Testis (tissue), 3 donors: ENCODE data around the gene GATA2. TPM values are rescaled to one million over a fixed set of nuclear protein-coding genes. Genes with fewer than 3 reads are reported as not detected.

ENCODE experiments used
- DNase-seq: peaks from one replicate; pipeline ENCODE4 v3.0.0-alpha.2; 2019
- H3K27ac ChIP-seq, 2 donors: fragments of 200-600 bp; sonication (generic); one replicate each; pipeline ENCODE4 v1.5.1; 2019
- H3K27me3 ChIP-seq: fragments of 200-600 bp; sonication (generic); one replicate; pipeline ENCODE4 v1.5.1; 2019
- H3K36me3 ChIP-seq: fragments of 200-600 bp; sonication (generic); one replicate; pipeline ENCODE4 v1.5.1; 2017; ENCODE audit warnings: low read depth; ENCODE audit errors: missing control alignments
- H3K4me1 ChIP-seq: fragments of 200-600 bp; sonication (generic); one replicate; pipeline ENCODE4 v1.5.1; 2019
- H3K4me3 ChIP-seq, 2 donors: fragments of 200-600 bp; sonication (generic); one replicate each; pipeline ENCODE4 v1.5.1; 2017 to 2019
- H3K9me3 ChIP-seq: fragments of 200-600 bp; sonication (generic); one replicate; pipeline ENCODE4 v1.5.1; 2017
- CTCF ChIP-seq, 3 experiments: fragments of 450-650 bp in 2 of 3; fragments of 200-600 bp in 1 of 3; sonication (generic) in 1 of 3; IDR thresholded peaks; one replicate each; pipeline ENCODE4 v1.5.1; 2016 to 2019; ENCODE audit warnings: antibody characterized with exemption in 3 of 3, mild to moderate bottlenecking in 2 of 3, moderate library complexity in 1 of 3
- POLR2A ChIP-seq: fragments of 450-650 bp; IDR thresholded peaks from one replicate; pipeline ENCODE4 v1.6.1; 2017; ENCODE audit warnings: antibody characterized with exemption, mild to moderate bottlenecking, moderate library complexity
- WGBS, 2 donors: methylation state at CpG; one replicate each; pipeline ENCODE4 v1.1.5; 2018; 5-methylcytosine and 5-hydroxymethylcytosine counted together
- intact Hi-C: fragments of 100-400 bp; cut with DNase I; formaldehyde crosslinking; loops from one replicate; pipeline ENCODE4 v1.15.1; 2023; ENCODE audit warnings: low total_unique reads
- polyA plus RNA-seq: library from polyadenylated mRNA; stranded (reverse); fragments of 350-450 nt; fragmentation: Illumina TruSeq; extraction: RNeasy Lipid Tissue Mini Kit (QIAGEN cat#74804); gene quantifications from one replicate; pipeline ENCODE4 v1.2.3, GENCODE V29; 2014; ENCODE audit warnings: low read depth, low replicate concordance; ENCODE audit not compliant: insufficient read depth
- total RNA-seq, 2 donors: library from RNA; depleted of rRNA; stranded (reverse); fragments of >200 nt; gene quantifications; one replicate each; pipeline ENCODE4 v1.2.3, GENCODE V29; 2016

The GATA2 gene
- total and polyA plus RNA-seq, 3 donors from 2014 or later = 6.6 to 13.5 (median 11.9) TPM

DNA sequence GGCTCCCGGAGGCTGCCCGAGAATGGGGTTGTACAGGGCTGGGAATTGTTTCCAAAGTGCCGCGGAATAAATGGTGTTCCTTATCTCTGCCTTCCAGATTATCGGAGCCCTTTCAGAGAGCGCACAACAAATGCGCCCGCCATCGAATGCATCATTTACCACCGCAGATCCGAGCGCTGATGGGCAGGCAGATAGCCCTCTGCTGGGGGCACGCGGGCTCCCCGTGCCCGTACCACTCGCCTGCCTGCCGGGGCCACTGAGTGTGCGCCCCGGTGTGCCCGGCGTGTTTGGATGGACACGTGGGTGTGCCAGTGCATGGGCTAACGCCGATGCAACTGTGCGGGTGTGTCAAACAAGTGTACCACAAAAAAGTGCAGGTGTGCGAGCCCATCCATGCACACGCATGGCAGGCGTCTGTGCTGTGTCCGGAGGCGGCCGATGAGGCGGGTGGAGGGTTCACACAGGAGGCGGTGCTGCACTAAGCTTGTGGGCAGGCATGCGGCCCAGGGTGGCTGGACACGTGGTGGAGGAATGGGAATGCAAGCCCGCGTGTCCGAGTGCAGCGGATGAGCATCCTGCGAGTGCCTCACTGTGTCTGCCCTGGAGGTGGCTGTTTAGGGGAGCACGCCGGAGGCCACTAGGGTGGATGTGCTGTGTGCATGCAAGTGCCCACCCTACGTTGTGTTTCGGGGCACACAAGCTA, 3.8 kb upstream of the GATA2 start:
- H3K4me3 ChIP-seq = peak overlapping the region in 1 of 2 donors; percentile 60
- no peaks in the 10 kb centered on the region for H3K36me3 ChIP-seq
- H3K27me3 ChIP-seq = no peaks in the 10 kb centered on the region
- H3K4me1 ChIP-seq = peaks cover 11% of the 10 kb centered on the region
- 19 to 27% methylated on average over 14 to 44 of the region's 45 CpGs for WGBS, 2 donors
- intact Hi-C loops = loop anchor here (5.0 to 10.0 kb wide), 3 partner anchors 69 to 422 kb away; no protein-coding TSS in a partner anchor
- no peaks in the 10 kb centered on the region for H3K9me3 ChIP-seq
- no peak for TF ChIP-seq POLR2A
- no peak for TF ChIP-seq CTCF (IDR thresholded peaks at IDR 0.05)
- DNase-seq = peak; percentile 54
- no peak overlapping the region for H3K27ac ChIP-seq

DNA sequence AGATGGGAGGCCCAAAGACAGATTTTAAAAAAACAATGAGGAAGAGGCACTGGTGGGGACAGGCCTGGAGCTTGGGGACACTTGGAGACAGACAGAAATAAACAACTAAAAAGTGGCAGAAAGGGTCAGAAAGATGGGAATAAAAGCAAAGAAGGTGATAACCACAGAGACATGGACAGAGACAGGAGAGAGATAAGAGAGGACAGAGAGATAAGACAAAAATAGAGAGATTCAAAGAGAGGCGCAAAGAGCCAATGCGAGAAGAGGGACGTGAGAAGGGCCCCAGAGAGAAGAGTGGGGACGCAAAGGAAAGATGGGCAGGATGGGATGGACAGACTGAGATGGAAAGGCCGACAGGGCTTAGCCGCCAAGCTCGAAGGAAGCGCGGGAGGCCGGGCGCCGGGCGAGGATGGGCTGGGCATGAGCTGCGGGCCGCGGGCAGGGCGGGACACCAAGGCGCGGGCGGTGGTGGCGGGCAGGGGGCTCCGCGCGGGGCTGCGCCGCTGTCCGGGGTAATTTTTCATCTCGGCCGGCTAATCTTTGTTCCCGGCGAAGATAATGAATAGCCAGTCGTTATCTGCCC, 3.1 kb upstream of the GATA2 start:
- WGBS, 2 donors = 35 to 48% methylated on average over 32 of the region's 32 CpGs
- TF ChIP-seq POLR2A = no peak
- no peak for TF ChIP-seq CTCF (IDR thresholded peaks at IDR 0.05)
- H3K27me3 ChIP-seq = no peaks in the 10 kb centered on the region
- no peak overlapping the region for H3K27ac ChIP-seq
- peak; percentile 14 for DNase-seq
- H3K4me1 ChIP-seq = peaks cover 11% of the 10 kb centered on the region
- no peak overlapping the region for H3K4me3 ChIP-seq
- intact Hi-C loops = loop anchor here (5.0 to 10.0 kb wide), 3 partner anchors 69 to 421 kb away; no protein-coding TSS in a partner anchor
- no peaks in the 10 kb centered on the region for H3K9me3 ChIP-seq
- no peaks in the 10 kb centered on the region for H3K36me3 ChIP-seq

- H3K27me3 ChIP-seq = no peaks in the 10 kb centered on the region
- DNase-seq = no peak
- WGBS, 2 donors = 88 to 97% methylated on average over 5 to 9 of the region's 9 CpGs
- no peak for TF ChIP-seq POLR2A
- H3K36me3 ChIP-seq = no peaks in the 10 kb centered on the region
- H3K9me3 ChIP-seq = no peaks in the 10 kb centered on the region
- intact Hi-C loops = loop anchor here (5.0 to 10.0 kb wide), 3 partner anchors 68 to 421 kb away; no protein-coding TSS in a partner anchor
- no peak overlapping the region for H3K27ac ChIP-seq
- peaks cover 11% of the 10 kb centered on the region for H3K4me1 ChIP-seq
- no peak overlapping the region for H3K4me3 ChIP-seq
These were observed 2.5 kb upstream of the GATA2 start for GRCh38 chr3:128495435-128495970.

GRCh38 chr3:128494367-128494650, 1.3 kb upstream of the GATA2 start:
- H3K4me3 ChIP-seq = no peak overlapping the region
- H3K9me3 ChIP-seq = no peaks in the 10 kb centered on the region
- DNase-seq = no peak
- intact Hi-C loops = loop anchor here (10.0 kb wide), 1 partner anchor 420 kb away; no protein-coding TSS in a partner anchor
- no peak overlapping the region for H3K27ac ChIP-seq
- WGBS, 2 donors = 56 to 90% methylated on average over 2 of the region's 2 CpGs
- H3K27me3 ChIP-seq = no peaks in the 10 kb centered on the region
- TF ChIP-seq POLR2A = no peak
- TF ChIP-seq CTCF (IDR thresholded peaks at IDR 0.05) = no peak
- H3K36me3 ChIP-seq = no peaks in the 10 kb centered on the region
- peaks cover 23% of the 10 kb centered on the region for H3K4me1 ChIP-seq

DNA sequence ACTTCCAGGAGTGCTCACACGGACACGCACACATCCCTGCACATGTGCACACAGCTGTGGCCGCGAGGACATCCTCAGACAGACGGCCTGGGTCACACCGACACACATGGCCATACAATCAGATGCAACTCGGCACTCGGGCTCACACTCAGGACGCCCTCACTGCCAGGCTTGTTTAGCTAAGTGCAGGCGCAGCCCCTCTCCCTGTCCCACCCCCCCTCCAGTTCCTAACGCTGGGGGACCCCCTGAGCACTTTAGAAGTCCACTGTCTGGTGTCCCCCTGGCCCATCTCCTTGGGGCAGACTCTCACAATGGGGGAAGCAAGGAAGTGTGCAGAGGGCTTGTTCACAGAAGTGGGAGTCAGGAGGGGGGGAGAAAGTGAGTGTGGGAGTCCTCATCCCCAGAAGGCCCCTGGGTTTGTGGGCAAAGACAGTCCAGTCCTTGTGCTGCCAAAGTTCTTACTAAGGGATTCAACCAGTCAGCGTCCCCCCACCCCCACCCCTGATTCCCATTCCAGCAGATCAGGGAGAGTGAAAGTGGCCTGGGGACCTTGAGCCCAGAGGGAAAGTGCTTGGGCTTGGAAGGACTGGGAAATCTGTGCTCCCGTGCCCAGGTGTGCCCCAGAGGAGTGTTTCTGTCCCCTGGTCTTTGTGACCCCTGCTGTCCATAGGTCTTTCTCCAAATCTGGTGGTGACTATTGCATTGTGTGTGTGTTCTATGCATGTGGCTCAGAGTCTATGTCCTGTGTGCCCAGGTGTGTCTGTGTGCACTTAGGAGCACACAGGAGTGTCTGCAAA, 767 bp upstream of the GATA2 start:
- Histone ChIP-seq H3K36me3 (no peaks in the 10 kb centered on the region), H3K9me3 (no peaks in the 10 kb centered on the region), H3K27ac (no peak overlapping the region), H3K4me1 (peaks cover 28% of the 10 kb centered on the region), H3K27me3 (no peaks in the 10 kb centered on the region), H3K4me3 (peak overlapping the region in 1 of 2 donors; percentile 15)
- intact Hi-C loops = loop anchor here (10.0 kb wide), 1 partner anchor 419 kb away; no protein-coding TSS in a partner anchor
- TF ChIP-seq POLR2A = no peak
- TF ChIP-seq CTCF (IDR thresholded peaks at IDR 0.05) = no peak
- DNase-seq = no peak
- WGBS, 2 donors = 22 to 25% methylated on average over 13 of the region's 13 CpGs
